Measurements from ENCODE around the gene PDE4B. TPM values are rescaled to one million over a fixed set of nuclear protein-coding genes. Genes with fewer than 3 reads are reported as not detected.
"Not testable (repeated sequence)": the region's sequence is repeated elsewhere in the genome, so short reads cannot be mapped to it uniquely, and the experiment has no call there.

Gene PDE4B
- total RNA-seq, 1 donor from 2014 or later = 54.6 TPM

- intact Hi-C loops (cut with micrococcal nuclease) = no loop called here
These were observed 603.7 kb downstream of the PDE4B start for GRCh38 chr1:66396212-66396890.

GRCh38 chr1:66397192-66397591, 604.5 kb downstream of the PDE4B start:
- intact Hi-C loops (cut with micrococcal nuclease) = no loop called here

GRCh38 chr1:66399888-66400529, 607.3 kb downstream of the PDE4B start:
- intact Hi-C loops (cut with micrococcal nuclease) = loop anchor here (1.0 to 2.0 kb wide), 4 partner anchors 26 to 117 kb away; no protein-coding TSS in a partner anchor

GRCh38 chr1:66400660-66401059, 608.0 kb downstream of the PDE4B start:
- intact Hi-C loops (cut with micrococcal nuclease) = loop anchor here (1.0 to 2.0 kb wide), 4 partner anchors 26 to 117 kb away; no protein-coding TSS in a partner anchor

GRCh38 chr1:66401244-66401643, 608.5 kb downstream of the PDE4B start:
- intact Hi-C loops (cut with micrococcal nuclease) = loop anchor here (2.0 kb wide), 2 partner anchors 36 to 64 kb away; no protein-coding TSS in a partner anchor

GRCh38 chr1:66402194-66402593, 609.5 kb downstream of the PDE4B start:
- intact Hi-C loops (cut with micrococcal nuclease) = no loop called here

- intact Hi-C loops (cut with micrococcal nuclease) = no loop called here
These were observed 610.5 kb downstream of the PDE4B start for GRCh38 chr1:66403007-66403731.

GRCh38 chr1:66405061-66405460, 612.4 kb downstream of the PDE4B start:
- intact Hi-C loops (cut with micrococcal nuclease) = no loop called here

GRCh38 chr1:66411449-66411848, 618.8 kb downstream of the PDE4B start:
- intact Hi-C loops (cut with micrococcal nuclease) = not testable (repeated sequence)

- intact Hi-C loops (cut with micrococcal nuclease) = no loop called here
These were observed 620.0 kb downstream of the PDE4B start for GRCh38 chr1:66412704-66413103.

GRCh38 chr1:66413136-66413837, 620.6 kb downstream of the PDE4B start:
- intact Hi-C loops (cut with micrococcal nuclease) = no loop called here

- intact Hi-C loops (cut with micrococcal nuclease) = no loop called here
These were observed 621.1 kb downstream of the PDE4B start for GRCh38 chr1:66413838-66414175.

- intact Hi-C loops (cut with micrococcal nuclease) = no loop called here
These were observed 622.6 kb downstream of the PDE4B start for GRCh38 chr1:66415281-66415680.

- intact Hi-C loops (cut with micrococcal nuclease) = no loop called here
These were observed 623.2 kb downstream of the PDE4B start for GRCh38 chr1:66415866-66416265.

GRCh38 chr1:66416295-66416694, 623.6 kb downstream of the PDE4B start:
- intact Hi-C loops (cut with micrococcal nuclease) = no loop called here

- intact Hi-C loops (cut with micrococcal nuclease) = no loop called here
These were observed 625.3 kb downstream of the PDE4B start for GRCh38 chr1:66418021-66418420.

GRCh38 chr1:66420171-66420570, 627.5 kb downstream of the PDE4B start:
- intact Hi-C loops (cut with micrococcal nuclease) = not testable (repeated sequence)

GRCh38 chr1:66420906-66421305, 628.2 kb downstream of the PDE4B start:
- intact Hi-C loops (cut with micrococcal nuclease) = not testable (repeated sequence)

GRCh38 chr1:66422804-66423203, 630.1 kb downstream of the PDE4B start:
- intact Hi-C loops (cut with micrococcal nuclease) = no loop called here
